ENCODE results near the gene ALOX15. TPM values are rescaled to one million over a fixed set of nuclear protein-coding genes. Genes with fewer than 3 reads are reported as not detected.
"Not testable (repeated sequence)": the region's sequence is repeated elsewhere in the genome, so short reads cannot be mapped to it uniquely, and the experiment has no call there.

The ALOX15 gene
- total RNA-seq, 1 experiment from 2014 or later: not detected

DNA sequence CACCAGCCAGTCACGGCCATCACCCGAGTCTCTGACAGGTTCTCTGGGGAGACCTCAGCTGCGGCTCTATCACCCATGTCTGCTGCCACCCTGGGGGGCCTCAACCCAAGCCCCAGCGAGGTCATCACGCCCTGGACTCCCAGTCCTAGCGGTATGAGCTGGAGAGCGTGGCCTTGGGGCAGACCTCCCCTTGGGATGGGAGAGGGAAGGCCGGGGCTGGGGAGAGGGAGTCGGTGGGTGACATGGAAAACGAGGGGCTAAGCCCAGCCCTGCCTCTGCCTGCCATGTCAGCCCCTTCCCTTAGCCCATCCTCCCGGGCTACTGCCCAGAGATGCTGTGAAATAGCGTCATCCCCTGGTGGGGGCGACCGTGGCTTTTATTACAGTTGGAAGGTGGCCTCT, 48.5 kb downstream of the ALOX15 start:
- no peaks in the 10 kb centered on the region for H3K9me3 Mint-ChIP-seq (ENCODE audit: unreplicated experiment)
- H3K36me3 Mint-ChIP-seq (ENCODE audit: insufficient read depth, unreplicated experiment): no peaks in the 10 kb centered on the region
- ChIA-PET CTCF (interaction anchor here (1.6 kb wide), 1 partner anchor 32 kb away, joined by 6 read pairs; no protein-coding TSS in a partner anchor), POLR2A (no interaction called here)
- H3K27ac Mint-ChIP-seq (ENCODE audit: low read depth, unreplicated experiment): no peak overlapping the region
- BruUV-seq (replicated peaks): no TSS peak
- TF ChIP-seq, protein P1, sequence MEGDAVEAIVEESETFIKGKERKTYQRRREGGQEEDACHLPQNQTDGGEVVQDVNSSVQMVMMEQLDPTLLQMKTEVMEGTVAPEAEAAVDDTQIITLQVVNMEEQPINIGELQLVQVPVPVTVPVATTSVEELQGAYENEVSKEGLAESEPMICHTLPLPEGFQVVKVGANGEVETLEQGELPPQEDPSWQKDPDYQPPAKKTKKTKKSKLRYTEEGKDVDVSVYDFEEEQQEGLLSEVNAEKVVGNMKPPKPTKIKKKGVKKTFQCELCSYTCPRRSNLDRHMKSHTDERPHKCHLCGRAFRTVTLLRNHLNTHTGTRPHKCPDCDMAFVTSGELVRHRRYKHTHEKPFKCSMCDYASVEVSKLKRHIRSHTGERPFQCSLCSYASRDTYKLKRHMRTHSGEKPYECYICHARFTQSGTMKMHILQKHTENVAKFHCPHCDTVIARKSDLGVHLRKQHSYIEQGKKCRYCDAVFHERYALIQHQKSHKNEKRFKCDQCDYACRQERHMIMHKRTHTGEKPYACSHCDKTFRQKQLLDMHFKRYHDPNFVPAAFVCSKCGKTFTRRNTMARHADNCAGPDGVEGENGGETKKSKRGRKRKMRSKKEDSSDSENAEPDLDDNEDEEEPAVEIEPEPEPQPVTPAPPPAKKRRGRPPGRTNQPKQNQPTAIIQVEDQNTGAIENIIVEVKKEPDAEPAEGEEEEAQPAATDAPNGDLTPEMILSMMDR (IDR thresholded peaks at IDR 0.05; ENCODE audit: unreplicated experiment): no peak
- intact Hi-C loops (cut with micrococcal nuclease): no loop called here
- DNase-seq (ENCODE audit: unreplicated experiment): no peak
- no peak overlapping the region for H3K4me3 Mint-ChIP-seq (ENCODE audit: unreplicated experiment)
- H3K27me3 Mint-ChIP-seq (ENCODE audit: insufficient read depth, unreplicated experiment): peaks cover 23% of the 10 kb centered on the region
- no peaks in the 10 kb centered on the region for H3K4me1 Mint-ChIP-seq (ENCODE audit: insufficient read depth, unreplicated experiment)

- no peak overlapping the region for H3K4me3 Mint-ChIP-seq (ENCODE audit: unreplicated experiment)
- H3K4me1 Mint-ChIP-seq (ENCODE audit: insufficient read depth, unreplicated experiment): no peaks in the 10 kb centered on the region
- ChIA-PET CTCF (interaction anchor here (1.6 kb wide), 1 partner anchor 33 kb away, joined by 6 read pairs; no protein-coding TSS in a partner anchor), POLR2A (no interaction called here)
- no peak overlapping the region for H3K27ac Mint-ChIP-seq (ENCODE audit: low read depth, unreplicated experiment)
- H3K27me3 Mint-ChIP-seq (ENCODE audit: insufficient read depth, unreplicated experiment): peaks cover 23% of the 10 kb centered on the region
- no peaks in the 10 kb centered on the region for H3K36me3 Mint-ChIP-seq (ENCODE audit: insufficient read depth, unreplicated experiment)
- no peaks in the 10 kb centered on the region for H3K9me3 Mint-ChIP-seq (ENCODE audit: unreplicated experiment)
- no peak for DNase-seq (ENCODE audit: unreplicated experiment)
- TF ChIP-seq, protein P1 (IDR thresholded peaks at IDR 0.05; ENCODE audit: unreplicated experiment): no peak
- intact Hi-C loops (cut with micrococcal nuclease): no loop called here
- no TSS peak for BruUV-seq (replicated peaks)
Observed at GRCh38 chr17:4592240-4593005, 49.1 kb downstream of the ALOX15 start.

GRCh38 chr17:4591529-4591928, 49.9 kb downstream of the ALOX15 start:
- Mint-ChIP-seq H3K4me1 (ENCODE audit: insufficient read depth, unreplicated experiment) (no peaks in the 10 kb centered on the region), H3K9me3 (ENCODE audit: unreplicated experiment) (no peaks in the 10 kb centered on the region), H3K27ac (ENCODE audit: low read depth, unreplicated experiment) (no peak overlapping the region), H3K36me3 (ENCODE audit: insufficient read depth, unreplicated experiment) (no peaks in the 10 kb centered on the region), H3K27me3 (ENCODE audit: insufficient read depth, unreplicated experiment) (peaks cover 31% of the 10 kb centered on the region), H3K4me3 (ENCODE audit: unreplicated experiment) (no peak overlapping the region)
- DNase-seq (ENCODE audit: unreplicated experiment): no peak
- intact Hi-C loops (cut with micrococcal nuclease): no loop called here
- BruUV-seq (replicated peaks): no TSS peak
- CTCF ChIA-PET: no interaction called here
- POLR2A ChIA-PET: interaction anchor here (0.6 kb wide), 1 partner anchor 39 kb away, joined by 4 read pairs; no protein-coding TSS in a partner anchor
- TF ChIP-seq, protein P1 (IDR thresholded peaks at IDR 0.05; ENCODE audit: unreplicated experiment): no peak

DNA sequence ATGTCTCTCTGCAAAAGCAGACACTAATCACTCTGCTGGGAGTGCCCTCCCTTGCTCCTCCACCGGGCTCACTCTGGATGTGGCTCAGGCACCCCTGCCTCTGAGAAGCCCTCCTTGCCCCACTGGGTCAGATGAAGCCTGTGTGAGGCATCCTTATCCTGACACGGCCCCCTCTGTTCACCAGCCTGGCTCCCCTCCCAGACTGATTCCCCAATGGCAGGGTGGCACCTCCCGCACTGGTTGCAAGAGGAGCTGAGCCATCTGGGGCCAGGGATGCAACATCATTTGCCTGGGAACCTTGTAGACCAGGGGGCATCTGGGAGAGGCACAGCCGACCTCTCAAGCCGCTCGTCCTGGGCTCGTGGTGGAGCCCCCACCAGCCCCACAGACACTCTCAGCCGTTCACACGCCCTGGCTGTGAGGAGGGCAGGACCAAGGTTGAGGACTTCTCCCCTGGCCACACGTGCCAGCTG, 50.5 kb downstream of the ALOX15 start:
- POLR2A ChIA-PET: interaction anchor here (0.6 kb wide), 1 partner anchor 38 kb away, joined by 4 read pairs; no protein-coding TSS in a partner anchor

GRCh38 chr17:4590042-4590441, 51.4 kb downstream of the ALOX15 start:
- CTCF ChIA-PET: interaction anchor here (1.1 to 1.7 kb wide), 2 partner anchors 23 to 25 kb away, joined by 3 to 4 read pairs; no protein-coding TSS in a partner anchor
- H3K36me3 Mint-ChIP-seq (ENCODE audit: insufficient read depth, unreplicated experiment); H3K9me3 Mint-ChIP-seq (ENCODE audit: unreplicated experiment); H3K4me3 Mint-ChIP-seq (ENCODE audit: unreplicated experiment); H3K27ac Mint-ChIP-seq (ENCODE audit: low read depth, unreplicated experiment); intact Hi-C loops (cut with micrococcal nuclease); BruUV-seq (replicated peaks); H3K4me1 Mint-ChIP-seq (ENCODE audit: insufficient read depth, unreplicated experiment); DNase-seq (ENCODE audit: unreplicated experiment); POLR2A ChIA-PET: not testable (repeated sequence)
- H3K27me3 Mint-ChIP-seq (ENCODE audit: insufficient read depth, unreplicated experiment): peaks cover 46% of the 10 kb centered on the region

More for the DNA sequence above, 50.5 kb downstream of the ALOX15 start:
- TF ChIP-seq, protein P1 (IDR thresholded peaks at IDR 0.05; ENCODE audit: unreplicated experiment): no peak
- Mint-ChIP-seq H3K27me3 (ENCODE audit: insufficient read depth, unreplicated experiment) (peaks cover 36% of the 10 kb centered on the region), H3K4me1 (ENCODE audit: insufficient read depth, unreplicated experiment) (no peaks in the 10 kb centered on the region), H3K4me3 (ENCODE audit: unreplicated experiment) (no peak overlapping the region), H3K27ac (ENCODE audit: low read depth, unreplicated experiment) (no peak overlapping the region), H3K36me3 (ENCODE audit: insufficient read depth, unreplicated experiment) (no peaks in the 10 kb centered on the region), H3K9me3 (ENCODE audit: unreplicated experiment) (no peaks in the 10 kb centered on the region)
- intact Hi-C loops (cut with micrococcal nuclease): no loop called here
- CTCF ChIA-PET: no interaction called here
- no peak for DNase-seq (ENCODE audit: unreplicated experiment)
- no TSS peak for BruUV-seq (replicated peaks)
